HEK293 (cell line): Measurements from ENCODE around the gene HPS6.

Experiments used
- BCL11A ChIP-seq: fragments of 450-650 bp; formaldehyde crosslinking; IDR thresholded peaks from 2 replicates; pipeline ENCODE4 v1.5.1; 2016; ENCODE audit warnings: low read depth, missing biosample characterization, missing genetic modification characterization
- GFI1B ChIP-seq: fragments of 450-650 bp; formaldehyde crosslinking; IDR thresholded peaks from 2 replicates; pipeline ENCODE4 v1.5.1; 2016; ENCODE audit warnings: missing biosample characterization, missing genetic modification characterization
- GLI2 ChIP-seq: fragments of 450-650 bp; formaldehyde crosslinking; IDR thresholded peaks from 2 replicates; pipeline ENCODE4; 2017; ENCODE audit warnings: missing biosample characterization, missing genetic modification characterization, low read depth, borderline replicate concordance
- KLF7 ChIP-seq: fragments of 450-650 bp; formaldehyde crosslinking; IDR thresholded peaks from 2 replicates; pipeline ENCODE4 v1.5.1; 2016; ENCODE audit warnings: missing biosample characterization, missing genetic modification characterization, borderline replicate concordance
- KLF8 ChIP-seq: fragments of 450-650 bp; formaldehyde crosslinking; IDR thresholded peaks from 2 replicates; pipeline ENCODE4 v1.5.1; 2016; ENCODE audit warnings: missing biosample characterization, missing genetic modification characterization
- MZF1 ChIP-seq: fragments of 450-650 bp; formaldehyde crosslinking; IDR thresholded peaks from 2 replicates; pipeline ENCODE4 v1.5.1; 2017; ENCODE audit warnings: missing biosample characterization, missing genetic modification characterization, borderline replicate concordance
- OVOL3 ChIP-seq: fragments of 450-650 bp; formaldehyde crosslinking; IDR thresholded peaks from 2 replicates; pipeline ENCODE4 v1.5.1; 2016; ENCODE audit warnings: missing biosample characterization, missing genetic modification characterization
- SP3 ChIP-seq: fragments of 450-650 bp; formaldehyde crosslinking; IDR thresholded peaks from 2 replicates; pipeline ENCODE4 v1.5.1; 2016; ENCODE audit warnings: missing biosample characterization, missing genetic modification characterization
- ZBTB20 ChIP-seq: fragments of 450-650 bp; formaldehyde crosslinking; IDR thresholded peaks from 2 replicates; pipeline ENCODE4 v1.5.1; 2016; ENCODE audit warnings: missing biosample characterization, missing genetic modification characterization
- ZBTB26 ChIP-seq: fragments of 450-650 bp; formaldehyde crosslinking; optimal IDR thresholded peaks from 2 replicates; pipeline ENCODE3; 2016; ENCODE audit warnings: missing biosample characterization, mild to moderate bottlenecking, missing genetic modification characterization
- ZFP3 ChIP-seq: fragments of 450-650 bp; formaldehyde crosslinking; IDR thresholded peaks from 2 replicates; pipeline ENCODE4 v1.5.1; 2016; ENCODE audit warnings: low read depth, missing biosample characterization, missing genetic modification characterization
- ZNF114 ChIP-seq: fragments of 450-650 bp; formaldehyde crosslinking; IDR thresholded peaks from 2 replicates; pipeline ENCODE4 v1.5.0; 2017; ENCODE audit warnings: missing biosample characterization, missing genetic modification characterization
- ZNF140 ChIP-seq: fragments of 450-650 bp; formaldehyde crosslinking; IDR thresholded peaks from 2 replicates; pipeline ENCODE4 v1.5.1; 2016; ENCODE audit warnings: missing biosample characterization, missing genetic modification characterization
- ZNF223 ChIP-seq: fragments of 450-650 bp; formaldehyde crosslinking; IDR thresholded peaks from 2 replicates; pipeline ENCODE4 v1.5.1; 2016; ENCODE audit warnings: missing biosample characterization, missing genetic modification characterization
- ZNF23 ChIP-seq: fragments of 450-650 bp; formaldehyde crosslinking; IDR thresholded peaks from 2 replicates; pipeline ENCODE4 v1.5.1; 2016; ENCODE audit warnings: missing biosample characterization, missing genetic modification characterization, borderline replicate concordance
- ZNF354C ChIP-seq: fragments of 450-650 bp; formaldehyde crosslinking; IDR thresholded peaks from 2 replicates; pipeline ENCODE4 v1.5.1; 2016; ENCODE audit warnings: missing biosample characterization, missing genetic modification characterization, low read depth, borderline replicate concordance
- ZNF362 ChIP-seq: fragments of 450-650 bp; formaldehyde crosslinking; IDR thresholded peaks from 2 replicates; pipeline ENCODE4 v1.5.1; 2016; ENCODE audit warnings: missing biosample characterization, missing genetic modification characterization
- ZNF433 ChIP-seq: fragments of 450-650 bp; formaldehyde crosslinking; IDR thresholded peaks from 2 replicates; pipeline ENCODE4 v1.5.1; 2016; ENCODE audit warnings: missing biosample characterization, missing genetic modification characterization, low read depth
- ZNF473 ChIP-seq: fragments of 450-650 bp; formaldehyde crosslinking; IDR thresholded peaks from 2 replicates; pipeline ENCODE4 v1.5.1; 2017; ENCODE audit warnings: missing biosample characterization, missing genetic modification characterization
- ZNF488 ChIP-seq: fragments of 450-650 bp; formaldehyde crosslinking; IDR thresholded peaks from 2 replicates; pipeline ENCODE4 v1.5.1; 2016; ENCODE audit warnings: missing biosample characterization, missing genetic modification characterization
- ZNF561 ChIP-seq: fragments of 450-650 bp; IDR thresholded peaks from 2 replicates; pipeline ENCODE4 v1.5.1; 2018; ENCODE audit warnings: missing biosample characterization, missing genetic modification characterization, borderline replicate concordance
- ZNF585B ChIP-seq: fragments of 450-650 bp; formaldehyde crosslinking; IDR thresholded peaks from 2 replicates; pipeline ENCODE4 v1.5.1; 2016; ENCODE audit warnings: missing biosample characterization, missing genetic modification characterization
- ZNF624 ChIP-seq: fragments of 450-650 bp; formaldehyde crosslinking; IDR thresholded peaks from 2 replicates; pipeline ENCODE4 v1.5.1; 2017; ENCODE audit warnings: missing biosample characterization, missing genetic modification characterization
- ZNF660 ChIP-seq: fragments of 450-650 bp; IDR thresholded peaks from 2 replicates; pipeline ENCODE4 v1.5.1; 2018; ENCODE audit warnings: missing biosample characterization, mild to moderate bottlenecking, missing genetic modification characterization
- ZNF664 ChIP-seq: fragments of 450-650 bp; formaldehyde crosslinking; IDR thresholded peaks from 2 replicates; pipeline ENCODE4 v1.5.1; 2016; ENCODE audit warnings: missing biosample characterization, missing genetic modification characterization
- ZNF670 ChIP-seq: fragments of 450-650 bp; formaldehyde crosslinking; IDR thresholded peaks from 2 replicates; pipeline ENCODE4 v1.5.1; 2016; ENCODE audit warnings: missing biosample characterization, missing genetic modification characterization, low read depth
- ZNF777 ChIP-seq: fragments of 450-650 bp; formaldehyde crosslinking; IDR thresholded peaks from 2 replicates; pipeline ENCODE4 v1.5.1; 2017; ENCODE audit warnings: missing biosample characterization, missing genetic modification characterization, borderline replicate concordance
- ZNF830 ChIP-seq: fragments of 450-650 bp; IDR thresholded peaks from 2 replicates; pipeline ENCODE4 v1.5.0; 2018; ENCODE audit warnings: missing biosample characterization, missing genetic modification characterization, low read depth, mild to moderate bottlenecking, moderate library complexity
- ZNF837 ChIP-seq: fragments of 450-650 bp; formaldehyde crosslinking; IDR thresholded peaks from 2 replicates; pipeline ENCODE4 v1.5.1; 2016; ENCODE audit warnings: missing biosample characterization, missing genetic modification characterization
- ZSCAN4 ChIP-seq: fragments of 450-650 bp; formaldehyde crosslinking; IDR thresholded peaks from 2 replicates; pipeline ENCODE4 v1.5.1; 2017; ENCODE audit warnings: missing biosample characterization, missing genetic modification characterization

Gene HPS6

GRCh38 chr10:102064868-102065560 is at the start of gene HPS6 (continued):
- TF ChIP-seq MZF1 (tag by site-specific recombination) = peak; percentile 54
- TF ChIP-seq ZNF777 = no peak
- TF ChIP-seq ZNF664 (tag by site-specific recombination) = peak; percentile 100
- TF ChIP-seq ZNF433 (tag by site-specific recombination) = no peak
- peak; percentile 73 for TF ChIP-seq SP3 (tag by site-specific recombination)
- TF ChIP-seq ZNF223 (tag by site-specific recombination) = no peak
- no peak for TF ChIP-seq ZNF354C (tag by site-specific recombination)
- TF ChIP-seq ZBTB20 (tag by site-specific recombination) = peak; percentile 75
- no peak for TF ChIP-seq ZNF114 (tag by site-specific recombination)
- no peak for TF ChIP-seq ZFP3 (tag by site-specific recombination)
- TF ChIP-seq KLF8 (tag by site-specific recombination) = peak; percentile 79
- TF ChIP-seq GFI1B = no peak
- TF ChIP-seq ZNF624 (tag by site-specific recombination) = no peak
- TF ChIP-seq ZBTB26 (tag by site-specific recombination) = peak; percentile 98
- TF ChIP-seq ZNF585B (tag by site-specific recombination) = no peak
- no peak for TF ChIP-seq OVOL3 (tag by site-specific recombination)
- 0 out of 2 replicates have a peak, but pooled peaks have one; percentile 60 for TF ChIP-seq ZNF561 (tag by site-specific recombination)
- TF ChIP-seq ZNF670 (tag by site-specific recombination) = no peak
- TF ChIP-seq ZNF660 (tag by site-specific recombination) = peak; percentile 80
- no peak for TF ChIP-seq ZNF837 (tag by site-specific recombination)
- no peak for TF ChIP-seq BCL11A (tag by site-specific recombination)
- peak; percentile 40; the same call in 1 of the 2 replicates for TF ChIP-seq KLF7 (tag by site-specific recombination)
- no peak for TF ChIP-seq ZNF23
- 0 out of 2 replicates have a peak, but pooled peaks have one; percentile 19 for TF ChIP-seq ZSCAN4 (tag by site-specific recombination)
- TF ChIP-seq GLI2 (tag by site-specific recombination) = no peak
- no peak for TF ChIP-seq ZNF488 (tag by site-specific recombination)
- TF ChIP-seq ZNF473 (tag by site-specific recombination) = no peak
- TF ChIP-seq ZNF140 (tag by site-specific recombination) = no peak
- no peak for TF ChIP-seq ZNF362
- TF ChIP-seq ZNF830 (tag by site-specific recombination) = no peak
